OCI-LY1 (cell line): ENCODE data around the gene BCL2L15.

ENCODE experiments used
- H2AFZ ChIP-seq: fragments of 200-600 bp; sonication (generic), shearing (Covaris generic); 2 replicates; pipeline ENCODE4 v1.6.0; 2014; ENCODE audit warnings: antibody characterized with exemption, mild to moderate bottlenecking, low read length
- H3F3A ChIP-seq: fragments of 200-600 bp; sonication (generic), shearing (Covaris generic); 2 replicates; pipeline ENCODE4 v1.6.0; 2014; ENCODE audit warnings: mild to moderate bottlenecking, antibody characterized with exemption, low read length, moderate library complexity; ENCODE audit not compliant: insufficient read depth
- H3K27ac ChIP-seq: fragments of 200-600 bp; sonication (generic); 2 replicates; pipeline ENCODE4 v1.5.1; 2014; ENCODE audit warnings: low read length, mixed run types, mild to moderate bottlenecking, low read depth; ENCODE audit not compliant: poor library complexity, severe bottlenecking
- H3K27me3 ChIP-seq: fragments of 200-600 bp; sonication (generic); 2 replicates; pipeline ENCODE4 v1.6.0; 2014; ENCODE audit warnings: antibody characterized with exemption, mild to moderate bottlenecking, low read length, moderate library complexity; ENCODE audit not compliant: insufficient read depth
- H3K36me3 ChIP-seq: fragments of 200-600 bp; sonication (generic); 2 replicates; pipeline ENCODE4 v1.6.1; 2014; ENCODE audit warnings: mild to moderate bottlenecking, antibody characterized with exemption, low read length, moderate library complexity, mixed read lengths; ENCODE audit not compliant: insufficient read depth
- H3K4me1 ChIP-seq: fragments of 200-600 bp; sonication (generic); 2 replicates; pipeline ENCODE4 v1.5.1; 2014; ENCODE audit warnings: mild to moderate bottlenecking, low read length, moderate library complexity; ENCODE audit not compliant: insufficient read depth, severe bottlenecking
- H3K4me2 ChIP-seq: fragments of 200-600 bp; sonication (generic), shearing (Covaris generic); 2 replicates; pipeline ENCODE4 v1.6.1; 2014; ENCODE audit warnings: low read length
- H3K4me3 ChIP-seq: fragments of 200-600 bp; sonication (generic); 2 replicates; pipeline ENCODE4 v1.5.1; 2014; ENCODE audit warnings: low read length, low read depth, mild to moderate bottlenecking, mixed read lengths; ENCODE audit not compliant: poor library complexity, severe bottlenecking
- H3K79me2 ChIP-seq: fragments of 200-600 bp; shearing (Covaris generic); 2 replicates; pipeline ENCODE4 v1.6.1; 2016; ENCODE audit warnings: mixed run types, low read length, mixed read lengths; ENCODE audit not compliant: insufficient read depth
- H3K9ac ChIP-seq: fragments of 200-600 bp; sonication (generic), shearing (Covaris generic); 2 replicates; pipeline ENCODE4 v1.6.1; 2014; ENCODE audit warnings: mild to moderate bottlenecking, low read length, mixed read lengths
- H3K9me2 ChIP-seq: fragments of 200-600 bp; sonication (generic), shearing (Covaris generic); 2 replicates; pipeline ENCODE4 v1.6.1; 2014; ENCODE audit warnings: low read depth, mild to moderate bottlenecking, low read length, mixed read lengths
- H3K9me3 ChIP-seq: fragments of 200-600 bp; shearing (Covaris generic); 2 replicates; pipeline ENCODE4 v1.6.1; 2014; ENCODE audit warnings: low read length, mixed read lengths
- H4K20me1 ChIP-seq: fragments of 200-600 bp; sonication (generic), shearing (Covaris generic); 2 replicates; pipeline ENCODE4 v1.6.0; 2016; ENCODE audit warnings: mild to moderate bottlenecking, low read length; ENCODE audit not compliant: insufficient read depth
- EZH2 ChIP-seq: fragments of 200-600 bp; sonication (generic), shearing (Covaris generic); IDR thresholded peaks from 2 replicates; pipeline ENCODE4 v1.8.0; 2017; ENCODE audit warnings: borderline replicate concordance, mixed run types, mild to moderate bottlenecking, antibody characterized with exemption, low read length, moderate library complexity, mixed read lengths
- TF ChIP-seq, protein P1 (sequence below): fragments of 200-600 bp; sonication (generic), shearing (Covaris generic); IDR thresholded peaks from 2 replicates; pipeline ENCODE4 v1.5.1; 2017; ENCODE audit warnings: mild to moderate bottlenecking, antibody characterized with exemption, low read length, moderate library complexity, mixed read lengths

The BCL2L15 gene

DNA sequence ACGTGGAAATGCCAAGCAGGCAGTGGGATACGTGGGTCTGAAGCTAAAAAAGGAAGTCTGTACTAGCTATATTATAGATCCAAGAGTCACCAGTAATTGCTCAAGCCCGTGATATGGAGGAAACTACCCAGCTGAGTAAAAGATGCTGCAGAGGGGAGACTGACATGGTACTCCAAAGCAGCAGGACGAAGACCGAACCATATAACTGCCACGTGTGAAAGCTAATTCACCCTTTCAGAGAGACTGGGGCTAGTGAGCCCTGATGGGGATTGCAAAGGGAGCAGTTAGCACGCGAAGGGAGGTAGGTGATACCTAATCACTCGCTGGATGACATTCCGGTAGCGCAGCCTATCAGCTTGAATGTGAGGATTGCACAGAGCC lies 16.9 kb upstream of the BCL2L15 start:
- H3K79me2 ChIP-seq, result peaks cover 13% of the 10 kb centered on the region; the same call in 1 of the 2 replicates
- no peaks in the 10 kb centered on the region for H3K9me2 ChIP-seq
- H4K20me1 ChIP-seq, result no peaks in the 10 kb centered on the region
- H3F3A ChIP-seq, result no peaks in the 10 kb centered on the region
- H3K9ac ChIP-seq, result peak overlapping the region; percentile 81
- no peaks in the 10 kb centered on the region for H3K27me3 ChIP-seq
- peak overlapping the region; percentile 70 for H3K4me2 ChIP-seq
- peaks cover 27% of the 10 kb centered on the region for H3K4me1 ChIP-seq
- peak overlapping the region; percentile 86 for H3K4me3 ChIP-seq
- H3K27ac ChIP-seq, result peak overlapping the region; percentile 67
- TF ChIP-seq, protein P1, sequence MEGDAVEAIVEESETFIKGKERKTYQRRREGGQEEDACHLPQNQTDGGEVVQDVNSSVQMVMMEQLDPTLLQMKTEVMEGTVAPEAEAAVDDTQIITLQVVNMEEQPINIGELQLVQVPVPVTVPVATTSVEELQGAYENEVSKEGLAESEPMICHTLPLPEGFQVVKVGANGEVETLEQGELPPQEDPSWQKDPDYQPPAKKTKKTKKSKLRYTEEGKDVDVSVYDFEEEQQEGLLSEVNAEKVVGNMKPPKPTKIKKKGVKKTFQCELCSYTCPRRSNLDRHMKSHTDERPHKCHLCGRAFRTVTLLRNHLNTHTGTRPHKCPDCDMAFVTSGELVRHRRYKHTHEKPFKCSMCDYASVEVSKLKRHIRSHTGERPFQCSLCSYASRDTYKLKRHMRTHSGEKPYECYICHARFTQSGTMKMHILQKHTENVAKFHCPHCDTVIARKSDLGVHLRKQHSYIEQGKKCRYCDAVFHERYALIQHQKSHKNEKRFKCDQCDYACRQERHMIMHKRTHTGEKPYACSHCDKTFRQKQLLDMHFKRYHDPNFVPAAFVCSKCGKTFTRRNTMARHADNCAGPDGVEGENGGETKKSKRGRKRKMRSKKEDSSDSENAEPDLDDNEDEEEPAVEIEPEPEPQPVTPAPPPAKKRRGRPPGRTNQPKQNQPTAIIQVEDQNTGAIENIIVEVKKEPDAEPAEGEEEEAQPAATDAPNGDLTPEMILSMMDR, result no peak
- TF ChIP-seq EZH2, result no peak
- no peak overlapping the region for H2AFZ ChIP-seq
- H3K9me3 ChIP-seq, result no peaks in the 10 kb centered on the region
- H3K36me3 ChIP-seq, result peaks cover 42% of the 10 kb centered on the region

DNA sequence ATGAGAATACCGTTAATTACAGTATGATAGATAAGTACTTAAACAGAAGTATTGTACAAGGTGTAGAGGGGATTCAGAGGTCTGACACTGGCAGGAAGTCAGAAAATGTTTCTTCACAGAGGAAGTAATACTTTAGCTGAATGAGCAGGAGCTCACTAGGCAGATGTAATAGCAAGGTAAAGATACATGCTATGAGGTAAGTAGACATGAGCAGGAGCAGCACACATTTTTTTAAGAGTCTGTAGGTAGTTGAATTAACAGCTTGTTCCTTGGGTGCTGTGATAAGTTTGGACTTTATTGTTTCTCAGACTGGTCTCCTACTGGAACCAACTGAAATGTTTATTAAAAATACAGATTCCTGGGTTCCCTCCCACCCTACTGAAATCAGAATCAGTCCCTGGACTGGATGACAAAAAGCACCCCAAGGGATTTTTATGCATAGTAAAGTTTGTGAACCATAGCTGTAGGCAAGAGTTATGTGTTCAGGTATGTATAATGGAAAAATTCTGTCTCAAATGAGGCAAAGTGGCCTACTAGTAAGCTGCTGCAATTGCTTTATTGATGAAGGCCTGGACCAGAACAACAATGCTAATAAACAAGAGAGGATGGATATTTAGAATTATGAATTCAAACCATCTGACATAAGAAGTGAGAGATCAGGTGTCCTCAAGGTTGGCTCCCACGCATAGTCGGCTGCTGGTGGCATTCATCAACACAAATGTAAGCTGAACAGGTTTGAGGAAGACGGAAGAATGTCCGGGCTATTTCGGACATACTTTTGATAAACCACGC lies 16.3 kb upstream of the BCL2L15 start:
- Histone ChIP-seq H3K27ac (peak overlapping the region; percentile 67), H3K36me3 (peaks cover 48% of the 10 kb centered on the region)
- TF ChIP-seq, protein P1, result no peak
- no peak for TF ChIP-seq EZH2

DNA sequence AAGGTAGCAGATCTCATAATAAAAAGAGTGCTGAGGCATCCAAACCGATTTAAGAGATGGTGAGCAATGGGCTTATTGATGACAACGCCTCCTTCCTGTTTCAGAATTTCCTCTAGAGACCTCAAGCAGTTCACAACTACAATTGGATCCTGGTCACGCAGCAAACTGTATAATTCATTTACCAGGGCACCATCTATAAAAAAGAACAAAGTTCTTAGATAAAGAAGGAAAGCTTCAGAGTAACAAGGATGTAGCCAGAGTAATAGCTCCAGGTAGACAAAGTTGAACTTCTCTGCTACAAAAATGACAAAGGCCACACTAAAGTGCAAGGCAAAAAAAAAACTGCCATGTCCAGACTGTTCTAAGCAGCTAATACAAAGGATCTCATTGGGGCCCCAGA lies 13.8 kb upstream of the BCL2L15 start:
- Histone ChIP-seq H3K4me3 (no peak overlapping the region), H3K4me1 (peaks cover 22% of the 10 kb centered on the region), H3K9me2 (no peaks in the 10 kb centered on the region), H3F3A (no peaks in the 10 kb centered on the region), H4K20me1 (no peaks in the 10 kb centered on the region), H2AFZ (no peak overlapping the region), H3K9ac (no peak overlapping the region), H3K36me3 (peaks cover 63% of the 10 kb centered on the region), H3K27ac (no peak overlapping the region), H3K79me2 (peaks cover 13% of the 10 kb centered on the region; the same call in 1 of the 2 replicates), H3K4me2 (no peak overlapping the region), H3K27me3 (no peaks in the 10 kb centered on the region), H3K9me3 (no peaks in the 10 kb centered on the region)
- TF ChIP-seq, protein P1, result no peak
- no peak for TF ChIP-seq EZH2

More for the DNA sequence above, 16.3 kb upstream of the BCL2L15 start:
- peak overlapping the region; percentile 86 for H3K4me3 ChIP-seq
- H2AFZ ChIP-seq, result no peak overlapping the region
- peaks cover 27% of the 10 kb centered on the region for H3K4me1 ChIP-seq
- peak overlapping the region; percentile 70 for H3K4me2 ChIP-seq
- H3F3A ChIP-seq, result no peaks in the 10 kb centered on the region
- H3K79me2 ChIP-seq, result peaks cover 13% of the 10 kb centered on the region; the same call in 1 of the 2 replicates
- no peaks in the 10 kb centered on the region for H3K9me3 ChIP-seq
- no peaks in the 10 kb centered on the region for H3K27me3 ChIP-seq
- H3K9me2 ChIP-seq, result no peaks in the 10 kb centered on the region
- H3K9ac ChIP-seq, result peak overlapping the region; percentile 81
- no peaks in the 10 kb centered on the region for H4K20me1 ChIP-seq
